GM23338 (cell line): Measurements from ENCODE around the gene SLC25A34. TPM values are rescaled to one million over a fixed set of nuclear protein-coding genes. Genes with fewer than 3 reads are reported as not detected.
A peak's percentile ranks its signal among the peaks of the same experiment; 100 is the strongest.

Experiments used
- ATAC-seq: fragments of 200-7000 bp; cut with Tn5 transposase; 3 replicates; pipeline ENCODE4 v1.9.1; 2020
- DNase-seq: peaks from one replicate; pipeline ENCODE4 v3.0.0-alpha.2; 2015; ENCODE audit warnings: low spot score
- H2AFZ ChIP-seq: fragments of 200-600 bp; sonication (generic); 2 replicates; pipeline ENCODE4 v1.8.0; 2016; ENCODE audit warnings: antibody characterized with exemption, mild to moderate bottlenecking, moderate library complexity
- H3F3A ChIP-seq: fragments of 200-600 bp; sonication (generic); replicated peaks from 2 replicates; pipeline ENCODE4 v1.8.0; 2017; ENCODE audit warnings: antibody characterized with exemption, mixed run types, low read depth
- H3K27ac ChIP-seq: fragments of 200-600 bp; sonication (generic); 2 replicates; pipeline ENCODE4 v1.6.1; 2016; ENCODE audit warnings: low read depth
- H3K27me3 ChIP-seq: fragments of 200-600 bp; sonication (generic); 2 replicates; pipeline ENCODE4 v1.8.0; 2016; ENCODE audit warnings: mild to moderate bottlenecking, mixed run types, moderate library complexity; ENCODE audit not compliant: insufficient read depth
- H3K36me3 ChIP-seq: fragments of 200-600 bp; sonication (generic); 2 replicates; pipeline ENCODE4 v1.8.0; 2016; ENCODE audit warnings: mild to moderate bottlenecking; ENCODE audit not compliant: insufficient read depth
- H3K4me1 ChIP-seq: fragments of 200-600 bp; sonication (generic); 2 replicates; pipeline ENCODE4 v1.8.0; 2016; ENCODE audit warnings: mild to moderate bottlenecking, moderate library complexity; ENCODE audit not compliant: insufficient read depth
- H3K4me2 ChIP-seq: fragments of 200-600 bp; sonication (generic); 2 replicates; pipeline ENCODE4 v1.7.1; 2017; ENCODE audit warnings: mixed run types
- H3K4me3 ChIP-seq: fragments of 200-600 bp; sonication (generic); 2 replicates; pipeline ENCODE4 v1.6.1; 2016; ENCODE audit warnings: mixed run types
- H3K79me2 ChIP-seq: fragments of 200-600 bp; sonication (generic); replicated peaks from 2 replicates; pipeline ENCODE4 v1.8.0; 2017; ENCODE audit warnings: mild to moderate bottlenecking; ENCODE audit not compliant: insufficient read depth
- H3K9me2 ChIP-seq: fragments of 200-600 bp; sonication (generic); 2 replicates; pipeline ENCODE4 v1.8.0; 2017; ENCODE audit not compliant: insufficient read depth
- H4K20me1 ChIP-seq: fragments of 200-600 bp; sonication (generic); replicated peaks from 2 replicates; pipeline ENCODE4 v1.8.0; 2017; ENCODE audit warnings: mild to moderate bottlenecking; ENCODE audit not compliant: insufficient read depth
- H3K27ac Mint-ChIP-seq: 2 replicates; pipeline ENCODE4 v1.8.0; 2020; ENCODE audit warnings: inconsistent platforms, mild to moderate bottlenecking, moderate library complexity, mixed read lengths
- H3K27me3 Mint-ChIP-seq: 3 replicates; pipeline ENCODE4 v1.8.0; 2022; ENCODE audit warnings: low read depth, mild to moderate bottlenecking, moderate library complexity, mixed read lengths, inconsistent platforms; ENCODE audit not compliant: insufficient read depth, poor library complexity
- H3K36me3 Mint-ChIP-seq: 3 replicates; pipeline ENCODE4 v1.8.0; 2021; ENCODE audit warnings: low read depth, mild to moderate bottlenecking, inconsistent platforms, moderate library complexity, mixed read lengths
- H3K4me1 Mint-ChIP-seq: 3 replicates; pipeline ENCODE4 v1.8.0; 2020; ENCODE audit warnings: mild to moderate bottlenecking, inconsistent platforms, mixed read lengths
- H3K4me3 Mint-ChIP-seq: 3 replicates; pipeline ENCODE4 v1.8.0; 2021; ENCODE audit warnings: moderate library complexity, mild to moderate bottlenecking, inconsistent platforms, mixed read lengths
- H3K9me3 Mint-ChIP-seq: 3 replicates; pipeline ENCODE4 v1.8.0; 2020; ENCODE audit warnings: moderate library complexity, mild to moderate bottlenecking, inconsistent platforms, mixed read lengths
- CREB1 ChIP-seq: fragments of 250-450 bp; sonication (Bioruptor Pico); IDR thresholded peaks from 2 replicates; pipeline ENCODE4 v1.5.0; 2020; ENCODE audit warnings: low read depth, mild to moderate bottlenecking, moderate library complexity
- CTCF ChIP-seq, 2 experiments: fragments of 200-600 bp in 1 of 2; sonication (generic) in 1 of 2; conservative IDR thresholded peaks; 2 replicates each; pipeline versions ENCODE4 v1.5.1 to v1.6.1; 2016 to 2017; ENCODE audit warnings: antibody characterized with exemption in 2 of 2, low read depth in 2 of 2, mild to moderate bottlenecking in 2 of 2, moderate library complexity in 1 of 2
- EZH2 ChIP-seq: fragments of 200-600 bp; sonication (generic); IDR thresholded peaks from one replicate; pipeline ENCODE4 v1.8.0; 2017; ENCODE audit warnings: antibody characterized with exemption, mild to moderate bottlenecking, low read depth; ENCODE audit not compliant: unreplicated experiment
- EZH2phosphoT487 ChIP-seq: fragments of 200-600 bp; sonication (generic); IDR thresholded peaks from one replicate; pipeline ENCODE4 v1.8.1; 2018; ENCODE audit warnings: antibody characterized with exemption; ENCODE audit not compliant: unreplicated experiment
- JUNB ChIP-seq: IDR thresholded peaks from one replicate; pipeline ENCODE4 v1.6.1; 2016; ENCODE audit warnings: antibody characterized with exemption; ENCODE audit not compliant: unreplicated experiment
- NANOG ChIP-seq: IDR thresholded peaks from 2 replicates; pipeline ENCODE4 v1.6.1; 2016; ENCODE audit warnings: antibody characterized with exemption, borderline replicate concordance
- POLR2AphosphoS5 ChIP-seq: IDR thresholded peaks from 2 replicates; pipeline ENCODE4 v1.6.1; 2016; ENCODE audit warnings: antibody characterized with exemption, low read depth
- STAT1 ChIP-seq: IDR thresholded peaks from one replicate; pipeline ENCODE4 v1.6.1; 2016; ENCODE audit warnings: antibody characterized with exemption; ENCODE audit not compliant: unreplicated experiment
- ZNF114 ChIP-seq: fragments of 250-450 bp; sonication (Bioruptor Pico); IDR thresholded peaks from 2 replicates; pipeline ENCODE4 v1.5.0; 2020; ENCODE audit warnings: mild to moderate bottlenecking, moderate library complexity
- ZNF331 ChIP-seq: fragments of 250-450 bp; sonication (Bioruptor Pico); IDR thresholded peaks from 2 replicates; pipeline ENCODE4 v1.5.0; 2020; ENCODE audit warnings: low read depth, mild to moderate bottlenecking, moderate library complexity
- ZNF462 ChIP-seq: fragments of 250-450 bp; sonication (Bioruptor Pico); IDR thresholded peaks from 2 replicates; pipeline ENCODE4 v1.5.0; 2020; ENCODE audit warnings: mild to moderate bottlenecking, moderate library complexity
- polyA plus RNA-seq: library from polyadenylated mRNA; unstranded; fragments of >200 nt; fragmentation: Nextera tagmentation; extraction: Ambion mirVana; gene quantifications from 2 replicates; pipeline ENCODE4 v1.2.1, GENCODE V29; 2016
- total RNA-seq: library from RNA; depleted of rRNA; stranded (reverse); fragments of >200 nt; shearing (Covaris generic); gene quantifications from 2 replicates; pipeline ENCODE4 v1.2.3, GENCODE V29; 2014
- TF ChIP-seq, protein P1 (sequence below): IDR thresholded peaks from 2 replicates; pipeline ENCODE4 v1.6.1; 2016; ENCODE audit warnings: antibody characterized with exemption
- TF ChIP-seq, protein P2 (sequence below): IDR thresholded peaks from one replicate; pipeline ENCODE4 v1.6.1; 2018; ENCODE audit warnings: antibody characterized with exemption; ENCODE audit not compliant: unreplicated experiment

Gene SLC25A34
- total and polyA plus RNA-seq, 2 experiments from 2014 or later = 0.11 to 3.5 TPM

GRCh38 chr1:15696956-15697521 is 39.0 kb upstream of the SLC25A34 start:
- H3F3A ChIP-seq = no peaks in the 10 kb centered on the region
- peaks cover 12% of the 10 kb centered on the region; the same call in 2 of the 3 replicates for H3K36me3 Mint-ChIP-seq
- H3K79me2 ChIP-seq = peaks cover 44% of the 10 kb centered on the region
- H3K27me3 Mint-ChIP-seq = peaks cover 3% of the 10 kb centered on the region
- H3K4me1 ChIP-seq = no peaks in the 10 kb centered on the region
- H3K4me1 Mint-ChIP-seq = no peaks in the 10 kb centered on the region; the same call in 2 of the 3 replicates
- no peaks in the 10 kb centered on the region for H3K36me3 ChIP-seq
- H3K4me3 ChIP-seq = no peak overlapping the region
- H3K4me3 Mint-ChIP-seq = no peak overlapping the region
- ATAC-seq = no peak
- TF ChIP-seq EZH2phosphoT487 (no peak), ZNF114 (no peak), STAT1 (no peak), CREB1 (no peak), NANOG (no peak), ZNF462 (no peak), CTCF (conservative IDR thresholded peaks at IDR 0.05; ENCODE audit: low read depth in 2 of 2) (no peak), JUNB (no peak), ZNF331 (CRISPR knock-in tag) (no peak), EZH2 (no peak), POLR2AphosphoS5 (no peak)
- TF ChIP-seq, protein P1, sequence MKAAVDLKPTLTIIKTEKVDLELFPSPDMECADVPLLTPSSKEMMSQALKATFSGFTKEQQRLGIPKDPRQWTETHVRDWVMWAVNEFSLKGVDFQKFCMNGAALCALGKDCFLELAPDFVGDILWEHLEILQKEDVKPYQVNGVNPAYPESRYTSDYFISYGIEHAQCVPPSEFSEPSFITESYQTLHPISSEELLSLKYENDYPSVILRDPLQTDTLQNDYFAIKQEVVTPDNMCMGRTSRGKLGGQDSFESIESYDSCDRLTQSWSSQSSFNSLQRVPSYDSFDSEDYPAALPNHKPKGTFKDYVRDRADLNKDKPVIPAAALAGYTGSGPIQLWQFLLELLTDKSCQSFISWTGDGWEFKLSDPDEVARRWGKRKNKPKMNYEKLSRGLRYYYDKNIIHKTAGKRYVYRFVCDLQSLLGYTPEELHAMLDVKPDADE = no peak
- TF ChIP-seq, protein P2, sequence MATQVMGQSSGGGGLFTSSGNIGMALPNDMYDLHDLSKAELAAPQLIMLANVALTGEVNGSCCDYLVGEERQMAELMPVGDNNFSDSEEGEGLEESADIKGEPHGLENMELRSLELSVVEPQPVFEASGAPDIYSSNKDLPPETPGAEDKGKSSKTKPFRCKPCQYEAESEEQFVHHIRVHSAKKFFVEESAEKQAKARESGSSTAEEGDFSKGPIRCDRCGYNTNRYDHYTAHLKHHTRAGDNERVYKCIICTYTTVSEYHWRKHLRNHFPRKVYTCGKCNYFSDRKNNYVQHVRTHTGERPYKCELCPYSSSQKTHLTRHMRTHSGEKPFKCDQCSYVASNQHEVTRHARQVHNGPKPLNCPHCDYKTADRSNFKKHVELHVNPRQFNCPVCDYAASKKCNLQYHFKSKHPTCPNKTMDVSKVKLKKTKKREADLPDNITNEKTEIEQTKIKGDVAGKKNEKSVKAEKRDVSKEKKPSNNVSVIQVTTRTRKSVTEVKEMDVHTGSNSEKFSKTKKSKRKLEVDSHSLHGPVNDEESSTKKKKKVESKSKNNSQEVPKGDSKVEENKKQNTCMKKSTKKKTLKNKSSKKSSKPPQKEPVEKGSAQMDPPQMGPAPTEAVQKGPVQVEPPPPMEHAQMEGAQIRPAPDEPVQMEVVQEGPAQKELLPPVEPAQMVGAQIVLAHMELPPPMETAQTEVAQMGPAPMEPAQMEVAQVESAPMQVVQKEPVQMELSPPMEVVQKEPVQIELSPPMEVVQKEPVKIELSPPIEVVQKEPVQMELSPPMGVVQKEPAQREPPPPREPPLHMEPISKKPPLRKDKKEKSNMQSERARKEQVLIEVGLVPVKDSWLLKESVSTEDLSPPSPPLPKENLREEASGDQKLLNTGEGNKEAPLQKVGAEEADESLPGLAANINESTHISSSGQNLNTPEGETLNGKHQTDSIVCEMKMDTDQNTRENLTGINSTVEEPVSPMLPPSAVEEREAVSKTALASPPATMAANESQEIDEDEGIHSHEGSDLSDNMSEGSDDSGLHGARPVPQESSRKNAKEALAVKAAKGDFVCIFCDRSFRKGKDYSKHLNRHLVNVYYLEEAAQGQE = no peak
- H3K27ac Mint-ChIP-seq = no peak overlapping the region
- H3K9me2 ChIP-seq = no peaks in the 10 kb centered on the region
- no peak for DNase-seq
- peak overlapping the region; percentile 32; the same call in 1 of the 2 replicates for H3K27ac ChIP-seq
- H4K20me1 ChIP-seq = no peaks in the 10 kb centered on the region; the same call in 1 of the 2 replicates
- H3K4me2 ChIP-seq = no peak overlapping the region
- H3K27me3 ChIP-seq = no peaks in the 10 kb centered on the region
- H2AFZ ChIP-seq = no peak overlapping the region
- H3K9me3 Mint-ChIP-seq = no peaks in the 10 kb centered on the region
